Measurements from ENCODE around the gene MAMSTR.
"Not testable (repeated sequence)": the region's sequence is repeated elsewhere in the genome, so short reads cannot be mapped to it uniquely, and the experiment has no call there.

Gene MAMSTR, protein sequence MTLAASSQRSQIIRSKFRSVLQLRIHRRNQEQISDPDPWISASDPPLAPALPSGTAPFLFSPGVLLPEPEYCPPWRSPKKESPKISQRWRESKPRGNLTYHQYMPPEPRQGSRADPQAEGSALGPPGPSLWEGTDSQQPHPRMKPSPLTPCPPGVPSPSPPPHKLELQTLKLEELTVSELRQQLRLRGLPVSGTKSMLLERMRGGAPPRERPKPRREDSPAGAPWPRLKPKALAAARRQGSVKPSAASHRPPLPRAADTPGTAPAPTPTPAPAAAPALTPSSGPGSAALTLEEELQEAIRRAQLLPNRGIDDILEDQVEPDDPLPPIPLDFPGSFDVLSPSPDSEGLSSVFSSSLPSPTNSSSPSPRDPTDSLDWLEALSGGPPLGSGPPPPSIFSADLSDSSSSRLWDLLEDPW

DNA sequence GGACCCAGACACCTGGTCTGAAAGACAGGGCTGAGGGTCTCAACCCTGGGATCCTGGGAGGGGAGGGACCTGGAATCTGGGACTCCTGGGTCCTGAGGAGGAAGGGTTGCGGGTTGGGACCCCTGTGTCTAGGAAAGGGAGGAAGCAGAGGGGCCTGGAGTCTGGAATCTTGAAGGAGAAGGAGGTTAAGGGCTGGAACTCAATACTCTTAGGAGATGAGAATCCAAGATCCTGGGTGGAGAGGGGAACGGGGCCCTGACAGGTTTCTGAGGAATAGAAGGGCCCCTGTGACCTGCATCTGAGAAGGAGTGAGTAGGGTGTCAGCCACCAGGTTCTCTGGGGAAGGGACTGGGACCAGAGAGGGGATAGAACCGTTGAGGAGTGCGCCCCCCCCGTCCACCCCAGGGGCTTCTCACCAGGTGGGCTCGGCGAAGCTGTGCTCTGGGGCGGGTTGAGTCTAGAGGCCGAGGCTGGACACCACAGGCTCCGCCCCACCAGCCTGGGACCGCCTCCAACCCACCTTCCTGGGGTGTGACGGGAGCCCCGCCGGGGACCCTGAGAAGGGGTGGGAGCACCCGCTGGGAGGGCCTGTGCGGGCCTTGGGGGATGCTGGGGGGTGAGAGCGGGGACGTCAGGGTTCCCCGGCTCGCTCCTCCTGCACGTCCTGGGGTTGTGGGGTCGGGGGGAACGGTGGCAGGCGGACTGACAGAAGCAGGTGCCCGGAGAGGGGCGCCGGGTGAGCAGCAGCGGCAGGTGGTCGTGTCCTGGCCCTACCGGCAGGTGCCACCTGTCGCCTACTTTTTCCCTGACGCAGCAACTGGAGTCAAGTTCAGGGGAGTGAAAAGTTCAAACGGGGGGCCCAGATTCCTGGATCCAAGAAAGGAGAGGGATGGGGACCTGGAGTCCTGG is at the start of gene MAMSTR:
TSS of gene MAMSTR (minus strand) at position 463 of the 909 bp plus-strand sequence. CDS start 694 bp downstream, outside the sequence.
- DNase-seq, result no peak

DNA sequence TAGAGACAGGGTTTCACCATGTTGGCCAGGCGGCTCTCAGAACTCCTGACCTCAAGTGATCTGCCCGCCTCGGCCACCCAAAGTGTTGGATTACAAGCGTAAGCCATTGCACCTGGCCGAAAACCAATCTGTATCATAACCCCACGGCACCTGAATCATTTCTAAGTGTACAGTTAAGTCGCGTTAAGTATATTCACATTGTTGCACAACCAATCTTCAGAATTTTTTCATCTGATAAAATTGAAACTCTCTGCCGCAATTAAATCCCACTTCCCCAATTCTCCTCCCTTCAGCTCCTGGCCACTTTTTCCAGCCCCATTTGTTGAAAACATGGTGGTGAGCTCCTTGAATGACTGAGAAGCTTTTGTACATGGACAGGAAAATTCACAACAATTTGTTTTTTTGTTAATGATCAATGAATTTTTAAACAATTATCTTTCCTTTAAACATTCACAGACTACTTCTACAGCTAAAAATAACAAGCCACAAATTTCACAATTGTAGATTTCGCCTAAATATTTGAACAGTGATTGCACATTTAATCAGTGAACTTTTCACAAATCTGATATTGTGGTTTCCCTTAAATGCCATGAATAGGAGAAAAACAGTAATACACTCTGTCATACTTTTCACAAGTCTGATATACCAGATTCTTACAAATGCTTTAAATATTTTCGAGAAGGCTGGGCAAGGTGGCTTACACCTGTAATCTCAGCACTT is 49.6 kb upstream of the MAMSTR start:
- DNase-seq, result peak; percentile 64

DNA sequence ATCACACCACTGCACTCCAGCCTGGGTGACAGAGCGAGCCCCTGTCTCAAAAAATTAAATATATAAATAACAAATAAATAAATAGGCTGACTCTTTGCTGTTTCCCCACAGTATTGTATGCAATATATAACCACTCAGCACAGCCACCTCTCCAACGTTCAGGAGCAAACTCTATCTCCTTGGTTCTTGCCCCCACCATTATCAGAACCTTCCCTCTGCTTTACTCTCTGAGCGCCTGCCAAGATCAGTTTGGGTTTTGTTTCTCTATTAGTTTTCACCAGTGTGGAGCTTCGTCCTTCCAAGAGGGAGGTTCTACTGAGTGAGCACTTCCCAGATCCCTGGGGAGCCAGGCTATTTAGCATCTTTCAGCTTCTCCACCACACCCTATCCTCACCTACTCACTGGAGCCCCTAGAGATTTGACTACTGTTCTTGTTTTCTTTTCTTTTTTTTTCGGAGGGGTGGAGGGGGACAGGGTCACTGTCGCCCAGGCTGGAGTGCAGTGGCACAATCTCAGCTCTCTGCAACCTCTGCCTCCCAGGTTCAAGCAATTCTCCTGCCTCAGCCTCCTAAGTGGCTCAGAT is 48.7 kb upstream of the MAMSTR start:
- not testable (repeated sequence) for DNase-seq

DNA sequence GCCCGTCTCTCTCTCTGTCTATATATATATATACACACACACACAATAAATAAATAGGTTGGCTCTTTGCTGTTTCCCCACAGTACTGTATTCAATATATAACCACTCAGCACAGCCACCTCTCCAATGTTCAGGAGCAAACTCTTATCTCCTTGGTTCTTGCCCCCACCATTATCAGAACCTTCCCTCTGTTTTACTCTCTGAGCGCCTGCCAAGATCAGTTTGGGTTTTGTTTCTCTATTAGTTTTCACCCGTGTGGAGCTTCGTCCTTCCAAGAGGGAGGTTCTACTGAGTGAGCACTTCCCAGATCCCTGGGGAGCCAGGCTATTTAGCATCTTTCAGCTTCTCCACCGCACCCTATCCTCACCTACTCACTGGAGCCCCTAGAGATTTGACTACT is 46.3 kb upstream of the MAMSTR start:
- peak; percentile 80 for DNase-seq

DNA sequence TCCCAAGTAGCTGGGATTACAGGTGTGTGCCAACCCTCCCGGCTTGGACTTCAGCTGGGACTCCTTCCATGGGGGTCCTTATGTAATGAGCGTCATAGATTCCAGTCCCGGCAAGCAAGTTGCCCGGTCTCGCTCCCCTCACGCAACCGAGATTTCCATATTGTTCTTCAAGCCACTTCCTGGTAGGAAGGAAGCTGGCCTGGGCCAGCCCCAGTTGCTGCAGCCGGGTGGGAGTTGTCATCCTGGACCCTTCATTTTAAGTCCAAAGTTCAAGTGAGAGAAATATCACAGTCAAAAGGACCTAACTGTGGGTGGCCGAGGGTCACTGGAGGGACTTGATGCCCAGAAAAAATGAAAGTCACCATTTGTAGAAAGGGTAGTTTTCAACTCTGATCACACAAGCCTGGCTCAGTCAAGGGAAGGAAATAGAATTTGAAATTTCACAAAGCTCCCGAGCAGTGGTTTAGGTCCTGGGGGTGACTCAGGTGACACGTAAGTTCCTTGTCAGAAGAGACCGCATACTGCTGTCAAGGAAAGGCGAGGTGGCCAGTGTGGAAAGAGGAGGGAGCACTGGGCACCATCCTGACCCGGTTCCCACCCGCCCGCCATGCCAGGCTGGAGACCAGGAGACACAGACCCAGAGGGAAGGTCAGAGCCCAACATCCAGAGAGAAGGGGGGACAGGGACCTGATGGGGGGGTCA is 41.1 kb upstream of the MAMSTR start:
- DNase-seq, result no peak

DNA sequence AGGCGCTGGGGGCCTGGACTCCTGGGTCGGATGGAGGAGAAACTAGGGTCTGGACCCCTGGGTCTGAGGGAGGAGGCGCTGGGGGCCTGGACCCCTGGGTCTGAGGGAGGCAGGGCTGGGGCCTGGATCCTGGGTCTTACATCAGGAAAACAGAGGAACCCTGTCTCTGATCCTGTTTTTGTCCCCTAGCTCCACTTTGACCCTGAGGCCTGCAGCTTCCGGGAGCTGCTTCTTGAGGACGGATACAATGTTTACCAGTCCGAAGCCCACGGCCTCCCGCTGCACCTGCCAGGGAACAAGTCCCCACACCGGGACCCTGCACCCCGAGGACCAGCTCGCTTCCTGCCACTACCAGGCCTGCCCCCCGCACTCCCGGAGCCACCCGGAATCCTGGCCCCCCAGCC is 38.2 kb upstream of the MAMSTR start:
- DNase-seq, result no peak

DNA sequence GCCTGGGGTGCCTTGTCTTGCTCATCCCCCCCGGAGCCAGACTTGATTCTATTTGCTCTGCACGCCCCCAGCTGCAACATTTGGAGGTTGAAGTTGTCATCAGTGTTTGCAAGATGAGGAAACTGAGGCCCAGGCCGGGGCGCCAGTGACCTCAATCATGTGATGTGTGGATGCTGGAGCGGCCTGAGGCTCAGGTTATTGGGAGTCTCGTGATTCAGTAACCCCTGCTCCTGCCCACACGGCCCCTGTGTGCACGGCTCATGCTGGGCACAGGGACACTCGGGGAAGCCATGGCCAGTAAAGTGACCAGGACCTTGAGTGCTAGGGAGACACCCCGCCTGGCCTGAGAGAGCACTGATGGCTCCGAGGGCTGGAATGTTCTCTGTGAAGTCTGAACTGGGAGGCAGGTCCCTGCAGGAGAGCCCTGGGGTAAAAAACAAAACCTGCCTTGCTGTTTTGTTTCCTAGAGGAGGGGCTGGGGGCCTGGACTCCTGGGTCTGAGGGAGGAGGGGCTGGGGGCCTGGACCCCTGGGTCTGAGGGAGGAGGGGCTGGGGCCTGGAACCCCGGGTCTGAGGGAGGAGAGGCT is 37.7 kb upstream of the MAMSTR start:
- no peak for DNase-seq

DNA sequence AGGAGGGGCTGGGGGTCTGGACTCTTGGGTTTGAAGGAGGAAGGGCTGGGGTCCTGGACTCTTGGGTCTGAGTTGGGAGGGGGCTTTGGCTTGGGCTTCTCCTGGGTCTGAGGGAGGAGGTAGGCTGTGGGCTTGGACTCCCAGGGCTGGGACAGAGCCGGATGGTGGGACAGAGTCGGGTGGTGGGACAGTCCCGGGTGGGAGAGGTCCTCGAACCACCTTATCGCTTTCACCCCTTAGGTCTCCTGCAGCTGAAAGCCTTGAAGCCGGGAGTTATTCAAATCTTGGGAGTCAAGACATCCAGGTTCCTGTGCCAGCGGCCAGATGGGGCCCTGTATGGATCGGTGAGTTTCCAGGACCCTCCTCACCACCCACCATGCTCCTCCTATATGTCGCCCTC is 37.2 kb upstream of the MAMSTR start:
- no peak for DNase-seq

DNA sequence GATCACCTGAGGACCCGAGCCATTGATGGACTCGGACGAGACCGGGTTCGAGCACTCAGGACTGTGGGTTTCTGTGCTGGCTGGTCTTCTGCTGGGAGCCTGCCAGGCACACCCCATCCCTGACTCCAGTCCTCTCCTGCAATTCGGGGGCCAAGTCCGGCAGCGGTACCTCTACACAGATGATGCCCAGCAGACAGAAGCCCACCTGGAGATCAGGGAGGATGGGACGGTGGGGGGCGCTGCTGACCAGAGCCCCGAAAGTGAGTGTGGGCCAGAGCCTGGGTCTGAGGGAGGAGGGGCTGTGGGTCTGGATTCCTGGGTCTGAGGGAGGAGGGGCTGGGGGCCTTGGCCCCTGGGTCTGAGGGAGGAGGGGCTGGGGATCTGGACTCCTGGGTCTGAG is 36.7 kb upstream of the MAMSTR start:
- no peak for DNase-seq

DNA sequence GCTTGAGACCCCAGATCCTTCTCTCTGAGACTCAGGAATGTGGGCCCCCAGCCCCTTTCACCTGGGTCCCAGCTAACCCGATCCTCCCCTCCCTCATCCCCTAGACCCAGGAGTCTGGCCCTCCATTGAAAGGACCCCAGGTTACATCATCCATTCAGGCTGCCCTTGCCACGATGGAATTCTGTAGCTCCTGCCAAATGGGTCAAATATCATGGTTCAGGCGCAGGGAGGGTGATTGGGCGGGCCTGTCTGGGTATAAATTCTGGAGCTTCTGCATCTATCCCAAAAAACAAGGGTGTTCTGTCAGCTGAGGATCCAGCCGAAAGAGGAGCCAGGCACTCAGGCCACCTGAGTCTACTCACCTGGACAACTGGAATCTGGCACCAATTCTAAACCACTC is 36.3 kb upstream of the MAMSTR start:
- DNase-seq, result no peak

DNA sequence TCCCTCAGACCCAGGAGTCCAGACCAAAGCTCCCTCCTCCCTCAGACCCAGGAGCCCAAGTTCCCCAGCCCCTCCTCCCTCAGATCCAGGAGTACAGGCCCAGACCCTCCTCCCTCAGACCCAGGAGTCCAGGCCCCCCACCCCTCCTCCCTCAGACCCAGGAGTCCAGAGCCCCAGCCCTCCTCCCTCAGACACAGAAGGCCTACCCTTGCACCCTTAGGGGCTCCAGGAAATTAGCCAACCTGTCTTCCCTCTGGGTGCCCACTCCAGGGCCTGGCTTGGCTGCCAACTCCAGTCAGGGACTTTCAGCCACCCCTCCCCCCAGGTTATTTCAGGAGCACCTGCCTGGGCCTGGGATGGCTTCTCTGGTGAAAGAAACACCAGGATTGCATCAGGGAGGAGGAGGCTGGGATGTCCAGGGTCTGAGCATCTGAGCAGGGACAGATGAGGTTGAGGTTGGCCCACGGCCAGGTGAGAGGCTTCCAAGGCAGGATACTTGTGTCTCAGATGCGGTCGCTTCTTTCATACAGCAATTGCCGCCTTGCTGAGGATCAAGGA is 35.6 kb upstream of the MAMSTR start, which contains the start of gene FGF21:
TSS of gene FGF21 (plus strand) at position 441 of the 558 bp plus-strand sequence. CDS start 713 bp downstream, outside the sequence.
- no peak for DNase-seq

DNA sequence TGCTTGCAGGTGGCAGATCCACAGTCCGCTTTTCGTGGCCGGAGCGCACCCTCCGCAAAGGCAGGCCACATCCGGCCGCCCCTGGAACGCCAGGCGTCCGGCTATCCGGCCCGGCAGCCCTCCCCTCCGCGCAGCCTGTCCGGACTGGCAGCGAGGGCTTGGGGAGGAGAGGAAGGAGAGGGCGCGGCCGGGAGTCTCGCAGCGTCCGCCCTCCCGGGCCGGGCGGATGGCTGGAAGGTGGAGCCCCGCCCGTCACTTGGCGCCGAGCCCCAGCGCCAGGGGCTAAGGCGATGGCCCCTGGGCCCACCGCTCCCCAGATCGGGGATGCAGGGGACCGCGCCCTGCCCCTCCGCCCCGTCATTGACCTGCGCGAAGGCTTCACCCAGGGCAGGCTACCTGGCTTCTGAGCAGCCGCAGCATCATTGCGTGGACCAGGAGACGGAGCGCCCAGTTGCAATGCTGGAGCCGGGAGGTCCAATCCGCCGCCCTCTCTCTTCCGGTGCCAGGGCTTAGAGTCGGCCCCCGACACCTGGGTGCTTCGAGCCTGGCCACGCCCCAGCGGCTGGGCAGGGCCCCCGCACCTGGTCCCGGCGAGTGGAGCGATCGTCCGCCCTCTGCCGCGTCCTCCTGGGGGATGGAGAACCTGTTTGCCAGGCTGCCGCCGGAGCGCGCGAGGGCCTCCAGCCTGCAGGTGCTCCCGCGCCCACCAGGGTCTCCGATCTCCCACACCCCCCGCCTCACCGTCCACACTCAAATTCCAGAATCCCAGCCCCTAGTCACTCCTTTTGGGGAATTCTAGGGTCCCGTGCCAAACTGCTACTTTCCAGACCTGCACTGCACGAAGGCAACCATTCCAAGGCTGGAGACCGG is 33.2 kb upstream of the MAMSTR start, which contains the start of gene FUT1:
TSS of gene FUT1 (minus strand) at position 146 of the 870 bp plus-strand sequence. CDS start 1,360 bp downstream, outside the sequence.
- DNase-seq, result peak; percentile 78

DNA sequence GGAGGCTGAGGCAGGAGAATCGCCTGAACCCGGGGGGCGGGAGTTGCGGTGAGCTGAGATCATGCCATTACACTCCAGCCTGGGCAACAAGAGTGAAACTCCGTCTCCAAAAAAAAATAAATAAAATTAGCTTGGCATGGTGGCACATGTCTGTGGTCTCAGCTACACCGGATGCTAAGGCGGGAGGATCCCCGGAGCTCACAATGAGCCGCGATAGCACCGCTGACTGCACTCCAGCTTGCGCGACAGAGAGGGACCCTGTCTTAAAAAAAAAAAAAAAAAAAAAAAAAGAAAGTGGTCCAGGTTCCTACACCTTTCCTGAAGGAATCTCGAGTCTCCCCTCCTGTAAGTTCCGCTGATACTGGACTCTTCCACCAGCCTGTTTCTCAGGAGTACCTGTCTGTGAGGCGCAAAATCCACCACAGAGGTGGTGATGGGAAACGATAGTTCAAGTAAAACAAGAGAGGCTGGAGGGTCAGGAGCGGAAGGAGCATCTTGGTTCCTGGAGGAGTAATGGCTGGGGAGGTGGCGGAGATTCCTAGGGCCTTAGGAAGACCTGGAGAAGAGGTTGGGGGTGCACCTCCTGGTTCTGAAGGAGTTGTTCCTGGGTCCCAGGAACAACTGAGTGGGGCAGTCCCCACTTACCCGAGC is 32.4 kb upstream of the MAMSTR start:
- peak; percentile 73 for DNase-seq

DNA sequence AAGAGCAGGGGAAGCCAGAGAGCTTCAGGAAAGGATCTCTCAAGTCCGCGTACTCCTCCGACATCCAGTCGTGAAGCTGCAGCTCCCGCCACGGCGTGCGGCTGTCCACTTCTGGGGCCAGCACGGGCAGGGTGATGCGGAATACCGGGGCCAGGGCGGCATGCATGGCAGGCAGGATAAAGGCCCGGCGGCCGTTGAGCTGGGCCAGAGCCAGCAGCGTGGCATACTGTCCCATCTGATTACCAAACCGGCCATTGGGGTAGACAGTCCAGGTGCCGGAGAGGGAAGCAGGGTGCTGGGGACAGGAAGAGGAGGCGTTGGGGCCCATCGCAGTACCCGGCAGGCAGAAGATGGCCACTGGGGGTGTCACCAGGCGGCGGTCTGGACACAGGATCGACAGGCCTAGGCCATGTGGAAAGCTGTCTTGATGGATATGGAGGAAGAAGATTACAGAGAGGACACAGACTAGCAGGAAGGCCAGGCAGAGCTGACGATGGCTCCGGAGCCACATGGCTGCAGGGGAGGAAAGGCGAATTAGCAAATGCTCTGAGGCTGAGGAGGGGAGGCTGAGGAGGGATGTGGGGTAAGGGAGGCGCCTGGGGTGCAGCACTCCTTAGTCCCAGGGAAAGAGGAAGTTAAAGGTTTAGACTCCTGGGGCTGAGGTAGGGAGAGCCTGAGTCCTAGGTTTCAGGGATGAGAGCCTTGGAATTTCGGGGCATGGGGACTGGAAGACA is 31.4 kb upstream of the MAMSTR start:
- no peak for DNase-seq

DNA sequence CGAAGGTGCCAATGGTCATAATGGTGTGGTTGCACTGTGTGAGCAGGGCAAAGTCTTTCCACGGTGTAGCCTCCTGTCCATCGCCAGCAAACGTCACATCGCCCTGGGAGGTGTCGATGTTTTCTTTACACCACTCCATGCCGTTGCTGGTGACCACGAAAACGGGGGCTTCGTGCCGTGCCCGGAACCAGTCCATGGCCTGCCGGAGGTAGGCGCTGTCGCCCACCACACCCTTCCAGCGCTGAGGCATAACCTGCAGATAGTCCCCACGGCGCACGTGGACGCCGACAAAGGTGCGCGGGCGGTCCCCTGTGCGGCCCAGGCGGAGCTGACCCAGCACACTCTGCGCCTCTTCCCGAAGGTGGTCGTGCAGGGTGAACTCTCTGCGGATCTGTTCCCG is 30.8 kb upstream of the MAMSTR start:
- DNase-seq, result no peak

DNA sequence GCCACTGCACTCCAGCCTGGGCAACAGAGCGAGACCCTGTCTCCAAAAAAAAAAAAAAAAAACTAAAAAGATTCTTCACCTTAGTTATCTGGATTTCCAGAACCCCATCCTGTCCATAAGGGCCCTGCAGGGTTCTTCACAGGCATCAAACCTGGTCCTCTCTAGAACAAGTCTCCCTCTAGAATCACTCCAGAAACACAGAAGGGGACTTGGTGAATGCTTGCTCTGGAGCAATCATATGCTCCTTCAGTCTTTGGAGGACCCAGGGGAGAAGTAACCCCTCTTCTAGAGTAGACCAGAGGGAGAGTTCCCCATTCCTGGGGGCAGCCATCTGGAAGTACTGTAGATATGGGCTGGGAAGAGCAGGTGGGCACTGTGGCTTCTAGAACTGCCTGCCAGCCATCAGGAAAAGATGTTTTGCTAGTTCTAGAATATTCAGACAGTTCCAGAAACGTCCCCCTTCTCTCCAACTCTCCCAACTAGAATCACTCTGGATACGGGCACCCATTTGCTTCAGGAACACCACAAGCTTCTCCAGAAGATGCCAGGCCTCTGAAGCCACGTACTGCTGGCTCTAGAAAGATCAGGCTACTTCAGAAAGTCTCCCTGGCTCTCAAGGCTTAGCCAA is 30.2 kb upstream of the MAMSTR start:
- DNase-seq, result no peak

DNA sequence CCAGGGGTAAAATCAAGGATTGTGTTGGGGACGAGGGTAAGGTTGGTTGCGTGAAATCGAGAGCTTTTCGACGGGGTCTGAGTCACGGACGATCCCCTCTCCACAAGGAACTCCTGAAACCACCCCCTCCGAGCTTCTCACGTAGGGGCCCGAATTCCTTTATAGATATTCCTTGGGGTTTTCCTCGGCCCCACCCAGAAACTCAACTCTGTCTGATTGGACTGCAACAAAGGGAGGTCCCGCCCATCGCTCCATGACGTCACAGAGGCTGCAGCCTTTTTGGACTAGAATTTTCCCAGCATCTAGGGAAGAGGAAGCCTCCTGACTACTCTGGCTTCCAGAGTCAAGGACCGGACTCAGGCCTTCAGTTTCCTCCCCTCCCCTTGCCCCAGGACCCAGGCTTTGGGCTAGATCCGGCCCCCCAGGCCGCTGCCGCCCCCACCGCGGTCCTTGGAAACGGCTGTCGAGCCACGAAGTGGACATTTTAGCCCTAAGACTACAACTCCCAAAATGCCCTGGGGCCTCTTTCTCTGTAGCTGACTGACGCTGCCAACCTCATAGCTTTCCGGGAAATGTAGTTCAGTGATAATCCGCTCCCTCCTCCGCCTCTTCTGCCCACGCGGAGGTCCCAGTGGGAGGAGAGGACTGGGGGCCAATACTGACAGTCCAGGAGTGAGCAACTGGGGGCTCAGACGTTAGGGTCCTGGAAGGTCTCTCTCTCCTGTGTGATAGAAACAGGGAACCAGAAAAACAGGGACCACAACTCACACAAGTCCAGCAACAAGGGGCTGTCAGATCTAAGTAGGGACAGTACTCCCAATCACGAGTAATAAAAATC is 27.4 kb upstream of the MAMSTR start, which contains the start of gene IZUMO1:
TSS of gene IZUMO1 (minus strand) at position 172 of the 838 bp plus-strand sequence. CDS start 1,050 bp downstream, outside the sequence.
- DNase-seq, result peak; percentile 94
